Trophoblast cell (in vitro differentiated cells and primary cell): ENCODE data around the gene USP1.

Source experiments
- DNase-seq, 2 donors: peaks; one replicate each; pipeline ENCODE4 v3.0.0-alpha.2; 2016
- H2AFZ ChIP-seq: 2 replicates; pipeline ENCODE4 v1.6.1; 2013; ENCODE audit warnings: low read length, moderate library complexity, mild to moderate bottlenecking; ENCODE audit not compliant: insufficient read depth, poor library complexity
- H2AK5ac ChIP-seq: 2 replicates; pipeline ENCODE4 v1.6.1; 2013; ENCODE audit warnings: mild to moderate bottlenecking, low read length
- H2BK120ac ChIP-seq: 2 replicates; pipeline ENCODE4 v1.6.1; 2013; ENCODE audit warnings: low read length, mild to moderate bottlenecking, moderate library complexity; ENCODE audit not compliant: insufficient read depth, poor library complexity
- H2BK12ac ChIP-seq: 2 replicates; pipeline ENCODE4 v1.6.1; 2013; ENCODE audit warnings: mild to moderate bottlenecking, low read length, moderate library complexity
- H2BK5ac ChIP-seq: 2 replicates; pipeline ENCODE4 v1.6.1; 2013; ENCODE audit warnings: low read length, low read depth, moderate library complexity, mild to moderate bottlenecking; ENCODE audit not compliant: poor library complexity
- H3K14ac ChIP-seq: 2 replicates; pipeline ENCODE4 v1.6.1; 2013; ENCODE audit warnings: mild to moderate bottlenecking, low read length
- H3K18ac ChIP-seq: 2 replicates; pipeline ENCODE4 v1.6.1; 2013; ENCODE audit warnings: mild to moderate bottlenecking, low read length
- H3K23ac ChIP-seq: 2 replicates; pipeline ENCODE4 v1.6.1; 2013; ENCODE audit warnings: low read length
- H3K27ac ChIP-seq: 2 replicates; pipeline ENCODE4 v1.5.1; 2013; ENCODE audit warnings: low read depth, mild to moderate bottlenecking, inconsistent platforms, low read length, moderate library complexity
- H3K27me3 ChIP-seq: 2 replicates; pipeline ENCODE4 v1.6.1; 2013; ENCODE audit warnings: inconsistent platforms, mild to moderate bottlenecking, low read length, moderate library complexity; ENCODE audit not compliant: insufficient read depth
- H3K36me3 ChIP-seq, 2 experiments: 1 replicate in 1 of 2; 2 replicates in 1 of 2; pipeline ENCODE4 v1.6.1; 2013; ENCODE audit warnings: low read length in 2 of 2, mild to moderate bottlenecking in 2 of 2, moderate library complexity in 1 of 2; ENCODE audit not compliant: insufficient read depth in 2 of 2, control insufficient read depth in 1 of 2
- H3K4ac ChIP-seq: 2 replicates; pipeline ENCODE4 v1.6.1; 2013; ENCODE audit warnings: low read depth, mild to moderate bottlenecking, low read length, moderate library complexity
- H3K4me1 ChIP-seq, 2 experiments: 1 replicate in 1 of 2; 2 replicates in 1 of 2; pipeline ENCODE4 v1.6.1; 2013; ENCODE audit warnings: low read length in 2 of 2, mild to moderate bottlenecking in 2 of 2, moderate library complexity in 1 of 2; ENCODE audit not compliant: insufficient read depth in 2 of 2, control insufficient read depth in 1 of 2
- H3K4me2 ChIP-seq: 2 replicates; pipeline ENCODE4 v1.6.1; 2013; ENCODE audit warnings: inconsistent platforms, mild to moderate bottlenecking, low read length, moderate library complexity
- H3K4me3 ChIP-seq: 2 replicates; pipeline ENCODE4 v1.5.1; 2013; ENCODE audit warnings: mild to moderate bottlenecking, low read depth, low read length, inconsistent platforms
- H3K79me1 ChIP-seq: one replicate; pipeline ENCODE4 v1.6.1; 2013; ENCODE audit warnings: low read length
- H3K79me2 ChIP-seq: 2 replicates; pipeline ENCODE4 v1.6.1; 2013; ENCODE audit warnings: low read length, mild to moderate bottlenecking; ENCODE audit not compliant: control insufficient read depth, insufficient read depth, poor library complexity
- H3K9ac ChIP-seq: 2 replicates; pipeline ENCODE4 v1.6.1; 2013; ENCODE audit warnings: mild to moderate bottlenecking, low read length
- H3K9me3 ChIP-seq: 2 replicates; pipeline ENCODE4 v1.6.1; 2013; ENCODE audit warnings: low read depth, mild to moderate bottlenecking, control low read depth, inconsistent platforms, low read length; ENCODE audit not compliant: insufficient read depth
- H4K12ac ChIP-seq: 2 replicates; pipeline ENCODE4 v1.6.1; 2013; ENCODE audit warnings: low read depth, mild to moderate bottlenecking, low read length, moderate library complexity
- H4K8ac ChIP-seq: 2 replicates; pipeline ENCODE4 v1.6.1; 2013; ENCODE audit warnings: low read depth, mild to moderate bottlenecking, low read length, moderate library complexity
- H4K91ac ChIP-seq: one replicate; pipeline ENCODE4 v1.6.1; 2013; ENCODE audit warnings: low read depth, mild to moderate bottlenecking, low read length, moderate library complexity
- WGBS: extraction: QIAGEN DNeasy Blood & Tissue Kit; methylation state at CpG from one replicate; pipeline ENCODE4 v1.1.7; 2013; ENCODE audit warnings: missing lambda C conversion rate; ENCODE audit not compliant: insufficient read length, insufficient coverage; ENCODE audit errors: extremely low coverage; 5-methylcytosine and 5-hydroxymethylcytosine counted together

Gene USP1

GRCh38 chr1:62484824-62485468, 48.1 kb downstream of the USP1 start:
- Histone ChIP-seq H4K8ac (no peak overlapping the region), H4K12ac (no peak overlapping the region), H3K23ac (no peak overlapping the region), H2AFZ (no peak overlapping the region), H3K18ac (no peak overlapping the region), H2BK5ac (no peak overlapping the region), H3K4ac (no peak overlapping the region), H3K9ac (no peak overlapping the region), H3K27ac (no peak overlapping the region), H3K4me3 (no peak overlapping the region), H3K9me3 (no peaks in the 10 kb centered on the region), H2AK5ac (no peak overlapping the region), H3K14ac (no peak overlapping the region), H2BK120ac (no peak overlapping the region), H3K4me2 (no peak overlapping the region), H3K27me3 (no peaks in the 10 kb centered on the region), H4K91ac (no peak overlapping the region), H2BK12ac (no peak overlapping the region), H3K79me1 (no peaks in the 10 kb centered on the region), H3K79me2 (no peaks in the 10 kb centered on the region), H3K4me1 (no peaks in the 10 kb centered on the region), H3K36me3 (no peaks in the 10 kb centered on the region)
- WGBS = no CpG with 5 or more reads among the region's 5 CpGs
- DNase-seq = no peak

- Histone ChIP-seq H4K8ac (no peak overlapping the region), H3K9ac (no peak overlapping the region), H3K4me3 (no peak overlapping the region), H3K9me3 (no peaks in the 10 kb centered on the region), H3K27me3 (no peaks in the 10 kb centered on the region), H2BK12ac (no peak overlapping the region), H2AFZ (no peak overlapping the region), H3K79me2 (no peaks in the 10 kb centered on the region), H3K18ac (no peak overlapping the region), H3K14ac (no peak overlapping the region), H3K4me2 (no peak overlapping the region), H4K12ac (no peak overlapping the region), H2BK5ac (no peak overlapping the region), H3K23ac (no peak overlapping the region), H3K36me3 (peaks cover 2 to 3% of the 10 kb centered on the region in 2 experiments), H3K4me1 (no peaks in the 10 kb centered on the region), H3K79me1 (no peaks in the 10 kb centered on the region), H3K4ac (no peak overlapping the region), H4K91ac (no peak overlapping the region), H2BK120ac (no peak overlapping the region), H3K27ac (no peak overlapping the region), H2AK5ac (no peak overlapping the region)
- no CpG with 5 or more reads among the region's 2 CpGs for WGBS
- no peak for DNase-seq
Measured at GRCh38 chr1:62487956-62488355, 51.1 kb downstream of the USP1 start.

GRCh38 chr1:62492521-62492920, 55.7 kb downstream of the USP1 start:
- Histone ChIP-seq H3K9ac (no peak overlapping the region), H3K4ac (no peak overlapping the region), H3K4me1 (no peaks in the 10 kb centered on the region), H3K9me3 (no peaks in the 10 kb centered on the region), H2BK12ac (no peak overlapping the region), H3K4me2 (no peak overlapping the region), H3K18ac (no peak overlapping the region), H2BK120ac (no peak overlapping the region), H2AK5ac (no peak overlapping the region), H3K23ac (no peak overlapping the region), H4K12ac (no peak overlapping the region), H3K27ac (no peak overlapping the region), H2AFZ (no peak overlapping the region), H2BK5ac (no peak overlapping the region), H3K14ac (no peak overlapping the region), H3K27me3 (no peaks in the 10 kb centered on the region), H3K36me3 (peaks cover 2 to 3% of the 10 kb centered on the region in 2 experiments), H4K8ac (no peak overlapping the region), H3K4me3 (no peak overlapping the region), H3K79me1 (no peaks in the 10 kb centered on the region), H3K79me2 (no peaks in the 10 kb centered on the region), H4K91ac (no peak overlapping the region)
- no CpG with 5 or more reads among the region's 2 CpGs for WGBS
- DNase-seq = no peak

GRCh38 chr1:62493656-62494055, 56.8 kb downstream of the USP1 start:
- H3K79me2 ChIP-seq = no peaks in the 10 kb centered on the region
- H4K12ac ChIP-seq = no peak overlapping the region
- H3K18ac ChIP-seq = no peak overlapping the region
- H2AFZ ChIP-seq = no peak overlapping the region
- H3K23ac ChIP-seq = no peak overlapping the region
- H3K4me3 ChIP-seq = no peak overlapping the region
- no peaks in the 10 kb centered on the region for H3K4me1 ChIP-seq
- H3K9me3 ChIP-seq = no peaks in the 10 kb centered on the region
- H3K79me1 ChIP-seq = no peaks in the 10 kb centered on the region
- H3K14ac ChIP-seq = no peak overlapping the region
- peaks cover 2 to 3% of the 10 kb centered on the region in 2 experiments for H3K36me3 ChIP-seq
- H3K4ac ChIP-seq = no peak overlapping the region
- no peak overlapping the region for H3K27ac ChIP-seq
- no peak overlapping the region for H2BK120ac ChIP-seq
- no CpG with 5 or more reads among the region's 3 CpGs for WGBS
- no peak for DNase-seq
- H2BK5ac ChIP-seq = no peak overlapping the region
- H3K9ac ChIP-seq = no peak overlapping the region
- no peak overlapping the region for H4K91ac ChIP-seq
- no peak overlapping the region for H2BK12ac ChIP-seq
- no peak overlapping the region for H4K8ac ChIP-seq
- H2AK5ac ChIP-seq = no peak overlapping the region
- H3K4me2 ChIP-seq = no peak overlapping the region
- no peaks in the 10 kb centered on the region for H3K27me3 ChIP-seq
